ENCODE results near the gene ARID3A. TPM values are rescaled to one million over a fixed set of nuclear protein-coding genes. Genes with fewer than 3 reads are reported as not detected.
A peak's percentile ranks its signal among the peaks of the same experiment; 100 is the strongest.

The ARID3A gene
- total and polyA plus RNA-seq, 8 donors, result 20.6 to 35.7 (median 23.6) TPM

DNA sequence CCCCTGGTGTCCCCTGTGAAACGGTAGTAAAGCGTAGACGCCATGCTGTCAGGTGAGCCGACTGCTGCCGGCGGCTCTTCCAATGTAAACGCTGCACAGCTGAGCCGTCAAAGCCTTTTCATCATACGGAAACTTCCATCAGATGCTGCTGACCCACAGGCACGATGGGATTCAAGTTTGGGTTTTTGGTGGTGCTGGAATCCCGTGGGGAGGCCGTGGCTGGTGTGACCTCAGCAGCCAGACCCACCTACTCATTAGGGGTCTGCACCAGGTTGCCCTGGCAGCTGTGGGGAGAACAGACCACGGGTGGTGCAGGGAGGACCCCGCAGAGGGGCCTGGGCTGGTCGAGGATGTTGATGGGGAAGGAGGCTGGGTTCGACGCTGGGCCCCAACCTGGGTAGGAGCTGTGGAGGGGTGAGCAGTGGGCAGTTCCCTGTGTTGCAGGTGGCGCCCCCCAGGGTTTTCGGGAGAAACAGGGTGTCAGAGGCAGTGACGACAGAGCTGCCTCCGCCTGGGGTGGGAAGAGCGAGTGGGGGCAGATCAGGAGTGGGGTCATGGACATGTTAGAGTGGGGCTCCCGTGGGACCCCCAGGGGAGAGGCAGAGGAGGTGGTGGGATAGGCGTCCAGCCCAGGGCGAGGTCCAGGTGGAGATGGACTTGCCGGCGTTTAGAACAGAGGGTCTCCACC lies 81.0 kb downstream of the ARID3A start:
- peaks cover 2 to 24% of the 10 kb centered on the region in 2 donors for H3K27me3 ChIP-seq
- DNase-seq (peak in 1 of 4 donors; percentile 61), ATAC-seq (no peak)
- intact Hi-C loops (cut with DNase I), result no loop called here
- no peak overlapping the region for H3K4me3 ChIP-seq
- peaks cover 0 to 49% of the 10 kb centered on the region in 2 donors for H3K36me3 ChIP-seq
- no peak overlapping the region for H3K27ac ChIP-seq
- H3K4me1 ChIP-seq, result peaks cover under 1 to 4% of the 10 kb centered on the region in 2 donors
- no peak for TF ChIP-seq CTCF (IDR thresholded peaks at IDR 0.05)
- no peaks in the 10 kb centered on the region for H3K9me3 ChIP-seq

DNA sequence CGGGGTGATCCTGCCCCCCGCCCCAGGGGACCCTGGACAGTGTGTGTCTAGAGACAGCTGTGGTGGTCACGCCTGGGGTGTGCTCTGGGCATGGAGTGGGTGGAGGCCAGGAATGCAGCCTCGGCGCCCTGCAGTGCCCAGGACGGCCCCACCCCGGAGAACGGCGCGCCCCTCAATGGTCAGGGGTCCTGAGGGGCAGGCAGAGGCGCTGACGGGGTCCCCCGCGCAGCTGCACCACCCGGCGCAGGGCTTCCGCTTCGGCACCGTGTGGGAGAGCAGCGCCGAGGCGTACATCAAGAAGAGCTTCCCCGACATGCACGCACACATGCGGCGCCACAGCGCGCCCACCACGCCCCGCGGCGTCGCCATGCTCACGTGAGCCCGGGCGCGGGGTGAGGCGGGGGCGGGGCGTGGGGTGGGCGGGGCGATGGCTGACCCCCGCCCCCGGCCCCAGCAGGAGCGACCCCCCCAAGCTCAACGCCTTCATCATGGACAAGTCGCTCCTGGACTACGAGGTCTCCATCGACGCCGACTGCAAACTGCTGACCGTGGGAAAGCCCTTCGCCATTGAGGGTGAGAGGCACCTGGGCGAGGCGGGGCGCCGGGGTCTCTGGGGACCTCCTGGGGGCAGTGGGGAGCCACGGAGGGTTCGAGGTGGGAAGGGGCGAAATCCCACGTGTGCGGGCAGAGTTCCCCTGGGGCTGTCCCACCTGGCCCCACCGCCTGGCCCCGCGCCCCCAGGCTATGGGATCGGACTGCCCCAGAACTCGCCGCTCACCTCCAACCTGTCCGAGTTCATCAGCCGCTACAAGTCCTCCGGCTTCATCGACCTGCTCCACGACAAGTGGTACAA lies 81.8 kb downstream of the ARID3A start:
- intact Hi-C loops (cut with DNase I), result no loop called here
- no peak for TF ChIP-seq CTCF (IDR thresholded peaks at IDR 0.05)
- ATAC-seq (no peak), DNase-seq (peak in 1 of 4 donors; percentile 76)
- Histone ChIP-seq H3K36me3 (peaks cover 0 to 57% of the 10 kb centered on the region in 2 donors), H3K4me1 (peaks cover 0 to 4% of the 10 kb centered on the region in 2 donors), H3K27ac (no peak overlapping the region), H3K9me3 (no peaks in the 10 kb centered on the region), H3K27me3 (peaks cover 0 to 17% of the 10 kb centered on the region in 2 donors), H3K4me3 (no peak overlapping the region)

DNA sequence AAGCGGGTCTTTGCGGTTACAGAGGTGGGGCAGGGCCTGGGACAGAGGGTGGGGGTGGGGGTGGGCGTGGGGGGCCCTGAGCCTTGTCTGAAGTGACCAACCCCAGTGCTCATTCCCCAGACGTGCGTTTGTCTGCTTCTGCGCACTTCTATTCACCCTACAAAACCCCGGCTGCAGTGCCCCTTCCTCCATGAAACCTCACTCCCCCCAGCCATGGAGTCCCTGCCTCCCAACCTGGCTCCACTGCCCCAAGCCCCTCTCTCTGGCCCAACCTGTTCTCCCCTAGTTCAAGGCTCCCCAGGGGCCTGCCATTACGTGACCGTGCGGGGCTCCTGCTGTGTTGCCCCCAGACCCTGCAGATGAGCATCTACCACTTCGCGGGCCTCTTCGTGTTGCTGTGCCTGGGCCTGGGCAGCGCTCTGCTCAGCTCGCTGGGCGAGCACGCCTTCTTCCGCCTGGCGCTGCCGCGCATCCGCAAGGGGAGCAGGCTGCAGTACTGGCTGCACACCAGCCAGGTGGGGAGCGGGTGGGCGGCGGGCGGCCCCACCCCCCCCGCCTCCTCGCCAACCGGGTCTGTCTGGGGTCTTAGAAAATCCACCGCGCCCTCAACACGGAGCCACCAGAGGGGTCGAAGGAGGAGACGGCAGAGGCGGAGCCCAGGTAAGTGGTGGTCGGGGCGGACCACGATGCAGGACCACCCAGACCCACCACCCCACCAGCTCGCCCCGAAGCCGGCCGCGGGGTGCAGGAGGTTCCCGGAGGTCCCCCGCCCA lies 82.6 kb downstream of the ARID3A start:
- no peak overlapping the region for H3K4me3 ChIP-seq
- intact Hi-C loops (cut with DNase I), result no loop called here

More for the DNA sequence above, 82.6 kb downstream of the ARID3A start:
- Histone ChIP-seq H3K27ac (no peak overlapping the region), H3K9me3 (no peaks in the 10 kb centered on the region), H3K27me3 (peaks cover 0 to 8% of the 10 kb centered on the region in 2 donors), H3K4me1 (peaks cover 0 to 4% of the 10 kb centered on the region in 2 donors), H3K36me3 (peaks cover 0 to 65% of the 10 kb centered on the region in 2 donors)
- DNase-seq (peak in 1 of 4 donors; percentile 71), ATAC-seq (no peak)
- TF ChIP-seq CTCF (IDR thresholded peaks at IDR 0.05), result no peak

Measured in left lung (tissue), 10 donors.